ENCODE data around the gene GRK5.

The GRK5 gene

DNA sequence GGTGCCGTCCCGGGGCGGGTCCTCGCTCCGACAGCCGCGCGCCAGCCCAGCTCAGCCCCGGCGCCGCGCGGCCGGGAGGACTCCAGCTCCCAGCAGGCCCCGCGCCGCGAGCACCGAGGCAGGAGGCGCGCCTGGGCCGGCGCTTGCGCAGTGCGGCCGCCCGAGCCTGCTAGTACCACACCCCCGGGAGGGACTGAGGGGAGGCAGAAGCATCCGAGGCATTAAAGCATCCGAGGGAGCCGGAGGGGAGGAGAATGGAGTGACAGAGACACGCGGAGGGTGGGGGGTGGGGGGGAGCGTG is at the start of gene GRK5:
GRK5 (plus strand) TSS at position 206 of the 301 bp plus-strand sequence. CDS start 347 bp downstream, outside the sequence.
- Histone ChIP-seq H3K79me2 (ENCODE audit: low read length) (0 out of 2 replicates have a peak, but pooled peaks cover 6% of the 10 kb centered on the region), H2AFZ (ENCODE audit: low read length) (peak within 1 kb of the TSS; percentile 85), H3K36me3 (replicated peaks; ENCODE audit: insufficient read depth, low read length) (no peaks in the 10 kb centered on the region), H3K4me1 (ENCODE audit: low read length) (peaks cover 34% of the 10 kb centered on the region), H3K4me2 (ENCODE audit: low read depth, low read length) (peak within 1 kb of the TSS; percentile 98), H3K27me3 (replicated peaks; ENCODE audit: insufficient read depth, low read length) (no peaks in the 10 kb centered on the region), H3K9me3 (replicated peaks; ENCODE audit: insufficient read depth, low read length) (no peaks in the 10 kb centered on the region), H3K27ac (ENCODE audit: low read length) (peak within 1 kb of the TSS; percentile 45; the same call in 1 of the 2 replicates), H3F3A (ENCODE audit: insufficient read depth, low read length) (peaks cover 19% of the 10 kb centered on the region), H4K20me1 (ENCODE audit: insufficient read depth, low read length) (no peaks in the 10 kb centered on the region), H3K9me2 (replicated peaks; ENCODE audit: insufficient read depth, low read length) (no peaks in the 10 kb centered on the region), H3K4me3 (ENCODE audit: low read length) (peak within 1 kb of the TSS; percentile 81), H3K9ac (ENCODE audit: low read length) (peak within 1 kb of the TSS; percentile 67)
- DNase-seq: peak; percentile 97
- TF ChIP-seq EZH2phosphoT487 (IDR thresholded peaks at IDR 0.05; ENCODE audit: low read length) (no peak), CTCF (IDR thresholded peaks at IDR 0.05; ENCODE audit: low read length) (no peak), EZH2 (optimal IDR thresholded peaks at IDR 0.05; ENCODE audit: low read depth, low read length) (no peak)

DNA sequence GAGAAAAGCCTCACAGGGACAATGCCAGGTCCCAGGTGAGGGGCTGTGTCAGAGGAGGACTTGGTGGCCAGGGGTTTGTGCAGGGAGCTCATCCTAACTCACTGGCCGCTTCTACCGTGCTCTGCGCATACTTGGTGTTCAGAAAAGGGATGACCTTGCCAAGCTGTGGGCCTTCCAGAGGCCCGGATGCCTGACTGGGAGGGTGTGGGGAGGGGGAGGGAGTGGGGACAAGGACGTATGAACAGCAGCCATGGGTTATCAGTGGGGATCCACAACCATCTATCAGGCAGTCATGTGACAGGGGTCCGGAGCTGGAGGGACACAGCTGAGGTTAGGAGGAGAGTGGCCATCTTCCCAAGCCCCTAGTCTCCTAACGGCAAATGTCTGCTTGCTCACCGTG is 48.0 kb upstream of the GRK5 start:
- Histone ChIP-seq H3K79me2 (ENCODE audit: low read length) (peaks cover 5% of the 10 kb centered on the region), H3F3A (ENCODE audit: insufficient read depth, low read length) (no peaks in the 10 kb centered on the region), H3K9me3 (replicated peaks; ENCODE audit: insufficient read depth, low read length) (no peaks in the 10 kb centered on the region), H3K4me1 (ENCODE audit: low read length) (no peaks in the 10 kb centered on the region; the same call in 1 of the 2 replicates), H3K4me3 (ENCODE audit: low read length) (no peak overlapping the region), H4K20me1 (ENCODE audit: insufficient read depth, low read length) (no peaks in the 10 kb centered on the region), H2AFZ (ENCODE audit: low read length) (no peak overlapping the region), H3K27ac (ENCODE audit: low read length) (no peak overlapping the region), H3K9ac (ENCODE audit: low read length) (no peak overlapping the region), H3K4me2 (ENCODE audit: low read depth, low read length) (no peak overlapping the region), H3K36me3 (replicated peaks; ENCODE audit: insufficient read depth, low read length) (no peaks in the 10 kb centered on the region; the same call in 1 of the 2 replicates), H3K9me2 (replicated peaks; ENCODE audit: insufficient read depth, low read length) (no peaks in the 10 kb centered on the region), H3K27me3 (replicated peaks; ENCODE audit: insufficient read depth, low read length) (no peaks in the 10 kb centered on the region)
- TF ChIP-seq CTCF (IDR thresholded peaks at IDR 0.05; ENCODE audit: low read length): no peak
- no peak for TF ChIP-seq EZH2phosphoT487 (IDR thresholded peaks at IDR 0.05; ENCODE audit: low read length)
- TF ChIP-seq EZH2 (optimal IDR thresholded peaks at IDR 0.05; ENCODE audit: low read depth, low read length): no peak
- DNase-seq: no peak

DNA sequence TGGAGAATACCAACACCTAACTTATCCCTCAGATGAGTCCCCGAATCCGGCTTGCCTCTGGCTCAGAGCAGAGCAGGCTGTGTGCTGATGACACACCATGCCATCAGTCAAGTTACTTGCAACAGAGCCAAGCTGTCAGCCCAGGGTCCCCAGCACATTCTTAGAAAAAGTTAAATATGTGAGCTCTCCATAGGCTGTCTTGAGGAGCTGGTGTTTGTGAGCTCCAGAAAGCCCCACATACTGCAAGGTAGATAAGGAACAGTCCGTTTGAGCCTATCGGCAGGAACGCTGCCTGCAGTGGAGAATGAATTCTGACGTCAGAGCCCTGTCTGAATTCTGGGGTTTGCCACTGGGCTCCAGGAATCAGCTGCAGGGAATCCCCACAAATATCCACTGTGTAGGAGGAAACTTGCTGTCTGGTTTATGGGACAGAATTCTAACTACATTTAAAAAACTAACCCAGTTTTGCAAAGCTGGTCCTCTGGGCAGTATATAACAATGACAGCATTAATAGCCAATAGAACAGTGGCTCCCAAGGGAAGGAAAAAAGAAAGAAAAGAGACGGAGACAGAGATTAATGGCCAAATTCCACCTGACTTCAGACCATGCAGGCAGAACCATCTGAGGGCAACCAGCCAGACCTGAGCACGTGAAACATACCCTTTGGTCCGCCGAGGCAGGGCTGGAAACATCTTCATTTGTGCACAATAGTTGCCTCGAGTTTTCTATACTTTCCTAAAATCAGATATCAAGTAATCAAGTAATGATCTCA is 45.5 kb upstream of the GRK5 start:
- no peak overlapping the region for H2AFZ ChIP-seq (ENCODE audit: low read length)
- H4K20me1 ChIP-seq (ENCODE audit: insufficient read depth, low read length): no peaks in the 10 kb centered on the region
- H3K27me3 ChIP-seq (replicated peaks; ENCODE audit: insufficient read depth, low read length): no peaks in the 10 kb centered on the region
- no peaks in the 10 kb centered on the region for H3K36me3 ChIP-seq (replicated peaks; ENCODE audit: insufficient read depth, low read length)
- H3K4me1 ChIP-seq (ENCODE audit: low read length): peaks cover 8% of the 10 kb centered on the region
- H3K9me3 ChIP-seq (replicated peaks; ENCODE audit: insufficient read depth, low read length): no peaks in the 10 kb centered on the region
- TF ChIP-seq EZH2 (optimal IDR thresholded peaks at IDR 0.05; ENCODE audit: low read depth, low read length) (no peak), EZH2phosphoT487 (IDR thresholded peaks at IDR 0.05; ENCODE audit: low read length) (no peak), CTCF (IDR thresholded peaks at IDR 0.05; ENCODE audit: low read length) (no peak)
- no peak overlapping the region for H3K9ac ChIP-seq (ENCODE audit: low read length)
- H3K4me2 ChIP-seq (ENCODE audit: low read depth, low read length): no peak overlapping the region
- H3F3A ChIP-seq (ENCODE audit: insufficient read depth, low read length): no peaks in the 10 kb centered on the region
- peaks cover 15% of the 10 kb centered on the region for H3K79me2 ChIP-seq (ENCODE audit: low read length)
- no peaks in the 10 kb centered on the region for H3K9me2 ChIP-seq (replicated peaks; ENCODE audit: insufficient read depth, low read length)
- no peak for DNase-seq
- H3K4me3 ChIP-seq (ENCODE audit: low read length): no peak overlapping the region
- no peak overlapping the region for H3K27ac ChIP-seq (ENCODE audit: low read length)

All from MM.1S (cell line).